ENCODE data around the gene ZDHHC11B. TPM values are rescaled to one million over a fixed set of nuclear protein-coding genes. Genes with fewer than 3 reads are reported as not detected.
A peak's percentile ranks its signal among the peaks of the same experiment; 100 is the strongest.
"Not testable (repeated sequence)": the region's sequence is repeated elsewhere in the genome, so short reads cannot be mapped to it uniquely, and the experiment has no call there.

The ZDHHC11B gene
- total RNA-seq, 2 donors from 2014 or later = 0.30 to 7.0 TPM

DNA sequence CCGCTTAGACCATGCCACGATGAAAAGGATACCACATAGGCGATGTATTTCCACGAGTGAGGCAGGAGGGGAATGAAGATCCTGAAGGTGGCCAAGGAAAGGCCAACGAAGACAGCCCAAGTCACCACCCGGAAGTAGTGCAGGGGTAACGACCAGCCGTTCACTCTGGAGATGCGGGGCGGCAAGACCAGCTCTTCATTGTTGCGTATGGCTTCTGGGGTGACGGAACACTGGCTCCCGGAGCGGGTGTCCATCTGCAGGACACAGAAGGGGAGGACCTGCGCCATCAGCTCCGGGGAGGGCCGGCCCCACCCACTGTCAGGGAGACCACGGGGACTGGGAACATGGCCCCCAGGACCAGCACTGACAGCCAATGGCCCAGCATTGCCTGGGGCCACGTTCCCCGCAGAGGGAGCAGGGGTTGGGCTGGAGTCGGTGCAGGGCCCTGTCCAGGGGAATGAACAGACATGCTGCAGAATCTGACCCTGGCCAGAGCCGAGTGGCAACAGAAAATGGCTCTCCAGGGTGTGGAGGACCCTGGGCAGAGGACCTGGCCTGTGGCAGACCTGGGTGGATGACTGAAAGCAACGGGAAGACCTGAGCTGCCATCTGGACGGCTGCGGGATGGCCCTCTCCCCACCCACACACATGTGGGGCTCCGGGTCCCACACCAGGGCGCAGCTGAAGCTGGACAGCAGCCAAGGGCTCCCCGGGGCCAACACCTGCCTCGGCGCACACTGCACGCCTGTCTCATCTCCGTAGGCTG is 17.7 kb downstream of the ZDHHC11B start:
- H3K4me3 Mint-ChIP-seq = no peak overlapping the region
- no peak overlapping the region for H3K27ac Mint-ChIP-seq
- H3K27me3 Mint-ChIP-seq = no peaks in the 10 kb centered on the region
- no peak for ATAC-seq (replicated peaks)
- H3K4me1 Mint-ChIP-seq = no peaks in the 10 kb centered on the region
- H3K9me3 Mint-ChIP-seq = no peaks in the 10 kb centered on the region
- no peaks in the 10 kb centered on the region for H3K36me3 Mint-ChIP-seq (ENCODE audit: low read depth)

DNA sequence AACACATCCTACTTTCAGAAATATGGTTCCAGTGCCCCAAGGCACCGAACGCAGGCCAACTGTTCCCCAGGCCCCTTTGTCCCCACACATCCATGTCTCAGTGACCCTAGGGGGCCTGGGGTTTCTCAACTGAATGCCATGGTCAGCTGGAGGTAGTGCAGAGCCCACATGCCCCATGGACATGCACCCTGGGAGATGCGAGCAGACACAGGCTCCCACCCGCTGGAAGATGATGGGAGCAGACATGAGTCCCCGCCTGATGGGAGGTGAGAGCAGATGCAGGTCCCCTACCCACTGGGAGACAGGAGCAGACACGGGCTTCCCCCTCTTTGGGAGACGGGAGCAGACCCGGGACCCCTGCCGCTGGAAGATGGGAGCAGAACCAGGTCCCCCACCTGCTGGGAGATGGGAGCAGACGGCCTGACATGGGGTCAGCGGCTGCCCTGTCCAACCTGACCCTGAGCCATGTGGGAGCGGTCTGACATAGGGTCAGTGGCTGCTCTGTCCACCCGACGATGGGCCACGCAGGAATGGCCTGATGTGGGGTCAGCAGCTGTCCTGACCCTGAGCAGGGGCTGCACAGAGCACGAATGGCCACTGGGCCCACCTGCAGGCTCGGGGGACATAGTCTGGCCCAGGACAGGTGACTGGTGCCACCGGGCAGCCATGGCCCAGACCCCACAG is 18.4 kb downstream of the ZDHHC11B start:
- Mint-ChIP-seq H3K4me1 (no peaks in the 10 kb centered on the region), H3K4me3 (no peak overlapping the region), H3K36me3 (ENCODE audit: low read depth) (no peaks in the 10 kb centered on the region), H3K27ac (no peak overlapping the region), H3K9me3 (no peaks in the 10 kb centered on the region), H3K27me3 (no peaks in the 10 kb centered on the region)
- no peak for ATAC-seq (replicated peaks)

DNA sequence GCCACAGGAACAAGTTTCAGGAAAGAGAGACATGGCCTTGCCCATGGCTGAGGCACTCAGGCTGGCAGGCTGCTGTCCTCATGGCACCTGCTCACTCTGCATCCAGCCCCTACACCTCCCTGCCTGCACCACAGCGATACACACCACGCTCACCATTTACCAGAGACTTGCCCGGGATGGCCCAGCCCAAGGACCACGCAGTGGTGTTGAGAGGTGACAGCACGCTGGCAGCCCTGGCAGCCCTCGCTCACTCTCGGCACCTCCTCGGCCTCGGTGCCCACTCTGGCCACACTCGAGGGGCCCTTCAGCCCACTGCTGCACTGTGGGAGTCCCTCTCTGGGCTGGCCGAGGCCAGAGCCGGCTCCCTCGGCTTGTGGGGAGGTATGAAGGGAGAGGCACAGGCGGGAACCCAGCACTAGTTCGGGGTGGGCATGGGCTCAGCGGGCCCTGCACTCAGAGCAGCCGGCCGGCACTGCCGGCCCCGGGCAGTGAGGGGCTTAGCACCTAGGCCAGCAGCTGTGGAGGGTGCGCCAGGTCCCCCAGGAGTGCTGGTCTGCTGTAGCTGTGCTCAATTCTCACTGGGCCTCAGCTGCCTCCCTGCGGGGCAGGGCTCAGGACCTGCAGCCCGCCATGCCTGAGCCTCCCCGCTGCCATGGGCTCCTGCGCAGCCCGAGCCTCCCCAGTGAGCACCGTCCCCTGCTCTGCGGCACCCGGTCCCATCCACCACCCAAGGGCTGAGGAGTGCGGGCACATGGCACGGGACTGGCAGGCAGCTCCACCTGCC is 20.3 kb downstream of the ZDHHC11B start:
- H3K9me3 Mint-ChIP-seq = no peaks in the 10 kb centered on the region
- H3K27me3 Mint-ChIP-seq = no peaks in the 10 kb centered on the region
- no peak overlapping the region for H3K27ac Mint-ChIP-seq
- H3K4me3 Mint-ChIP-seq = no peak overlapping the region
- no peaks in the 10 kb centered on the region for H3K36me3 Mint-ChIP-seq (ENCODE audit: low read depth)
- peaks cover 2% of the 10 kb centered on the region for H3K4me1 Mint-ChIP-seq
- no peak for ATAC-seq (replicated peaks)

DNA sequence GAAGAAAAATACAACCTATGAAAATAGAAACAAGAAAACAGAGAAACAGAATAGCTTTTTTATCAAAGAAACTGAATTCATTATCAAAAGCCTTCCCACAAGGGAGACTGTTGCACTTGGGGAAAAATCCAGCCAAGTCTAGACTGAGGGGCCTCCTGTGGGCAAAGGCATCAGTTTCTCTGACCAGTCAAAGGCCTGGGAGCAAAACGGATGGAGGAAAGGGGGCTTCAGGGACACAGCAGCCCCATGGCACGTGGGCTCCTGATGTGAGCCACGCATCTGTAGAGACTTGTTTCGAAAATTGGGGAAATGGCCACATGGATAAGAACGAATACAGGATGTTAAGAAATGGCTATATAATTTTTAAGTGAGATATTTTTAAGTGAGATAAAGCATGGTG is 21.1 kb downstream of the ZDHHC11B start:
- H3K9me3 Mint-ChIP-seq = no peaks in the 10 kb centered on the region
- H3K36me3 Mint-ChIP-seq (ENCODE audit: low read depth) = no peaks in the 10 kb centered on the region
- H3K27me3 Mint-ChIP-seq = no peaks in the 10 kb centered on the region
- no peak for ATAC-seq (replicated peaks)
- H3K27ac Mint-ChIP-seq = no peak overlapping the region
- H3K4me1 Mint-ChIP-seq = peaks cover 7% of the 10 kb centered on the region
- H3K4me3 Mint-ChIP-seq = no peak overlapping the region

DNA sequence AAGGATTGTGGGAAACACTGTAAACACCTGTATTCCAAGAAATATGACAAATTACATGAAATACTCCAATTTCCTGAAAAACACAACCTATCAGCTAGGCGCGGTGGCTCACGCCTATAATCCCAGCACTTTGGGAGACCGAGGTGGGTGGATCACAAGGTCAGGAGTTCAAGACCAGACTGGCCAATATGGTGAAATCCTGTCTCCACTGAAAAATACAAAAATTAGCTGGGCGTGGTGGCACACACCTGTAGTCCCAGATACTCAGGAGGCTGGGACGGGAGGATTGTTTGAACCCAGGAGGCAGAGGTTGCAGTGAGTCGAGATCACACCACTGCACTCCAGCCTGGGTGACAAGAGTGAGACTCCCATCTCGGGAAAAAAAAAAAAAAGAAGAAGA is 21.5 kb downstream of the ZDHHC11B start:
- not testable (repeated sequence) for ATAC-seq (replicated peaks); H3K9me3 Mint-ChIP-seq; H3K4me1 Mint-ChIP-seq; H3K4me3 Mint-ChIP-seq; H3K27me3 Mint-ChIP-seq; H3K36me3 Mint-ChIP-seq (ENCODE audit: low read depth); H3K27ac Mint-ChIP-seq

DNA sequence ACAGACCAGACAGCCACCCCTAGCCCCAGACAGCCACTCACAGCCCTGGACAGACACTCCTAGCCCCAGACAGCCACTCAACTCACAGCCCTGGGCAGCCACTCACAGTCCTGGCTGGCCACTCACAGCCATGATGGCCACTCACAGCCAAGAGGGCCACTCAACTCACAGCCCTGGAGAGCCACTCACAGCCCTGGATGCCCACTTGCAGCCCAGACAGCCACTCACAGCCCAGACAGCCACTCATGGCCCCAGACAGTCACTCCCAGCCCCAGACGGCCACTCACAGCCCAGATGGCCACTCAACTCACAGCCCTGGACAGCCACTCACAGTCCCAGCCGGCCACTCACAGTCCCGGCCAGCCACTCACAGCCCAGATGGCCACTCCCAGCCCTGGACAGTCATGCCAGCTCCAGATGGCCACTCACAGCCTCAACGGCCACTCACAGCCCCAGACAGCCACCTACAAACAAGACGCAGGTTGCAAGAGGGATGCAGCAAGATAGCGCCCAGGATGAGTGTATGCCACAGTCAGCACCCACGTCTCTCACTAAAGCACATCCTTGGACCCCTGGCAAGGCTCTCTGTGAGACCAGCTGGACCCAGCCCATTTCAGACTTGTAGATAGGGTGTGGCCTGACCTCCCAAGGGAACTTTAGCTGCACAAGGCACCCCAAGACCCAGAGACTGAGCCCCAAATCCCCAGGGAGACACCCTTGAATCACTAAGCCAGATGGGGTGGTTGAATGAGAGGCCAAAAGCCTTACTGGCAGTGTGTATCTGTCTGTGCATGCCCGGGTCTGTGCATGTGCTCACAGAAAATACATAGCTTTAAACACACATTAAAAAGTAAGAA is 22.4 kb downstream of the ZDHHC11B start:
- no peak overlapping the region for H3K4me3 Mint-ChIP-seq
- no peak for ATAC-seq (replicated peaks)
- H3K36me3 Mint-ChIP-seq (ENCODE audit: low read depth) = no peaks in the 10 kb centered on the region
- peaks cover 7% of the 10 kb centered on the region for H3K4me1 Mint-ChIP-seq
- no peaks in the 10 kb centered on the region for H3K27me3 Mint-ChIP-seq
- H3K9me3 Mint-ChIP-seq = no peaks in the 10 kb centered on the region
- no peak overlapping the region for H3K27ac Mint-ChIP-seq

DNA sequence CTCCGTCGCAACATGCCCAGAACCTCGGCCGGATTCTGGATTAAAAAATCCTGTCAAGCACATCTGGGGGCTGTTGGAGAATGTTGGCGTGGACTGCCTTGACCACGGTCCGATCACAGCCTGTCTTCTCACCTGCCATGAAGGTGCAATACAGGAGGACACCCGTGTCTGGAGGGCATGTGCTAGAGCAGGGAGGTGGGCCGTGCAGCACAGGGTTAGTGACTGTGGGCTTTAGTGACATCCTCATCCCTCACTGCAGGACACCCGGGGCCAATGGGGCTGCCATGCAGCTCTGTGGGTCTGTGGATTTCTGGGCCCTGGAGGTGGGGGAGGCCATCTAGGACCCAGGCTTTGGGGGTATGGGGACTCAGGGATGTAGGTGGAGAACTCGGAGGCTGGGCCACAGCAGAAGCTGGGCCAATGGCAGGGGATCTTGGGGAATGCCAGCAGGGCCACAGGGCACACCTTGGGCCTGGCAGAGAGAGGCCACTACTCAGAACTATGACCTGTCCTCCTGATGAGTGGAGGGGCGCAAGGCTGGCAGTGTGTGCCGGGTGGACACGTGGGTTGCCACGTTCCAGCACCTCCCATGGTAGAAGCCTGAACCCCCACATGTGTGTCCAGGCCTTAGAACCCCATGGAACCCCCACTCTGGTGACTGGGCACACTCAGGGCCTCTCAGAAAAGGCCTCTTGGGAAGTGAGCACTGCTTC is 23.3 kb downstream of the ZDHHC11B start:
- H3K36me3 Mint-ChIP-seq (ENCODE audit: low read depth) = no peaks in the 10 kb centered on the region
- H3K27ac Mint-ChIP-seq = no peak overlapping the region
- H3K9me3 Mint-ChIP-seq = no peaks in the 10 kb centered on the region
- no peak overlapping the region for H3K4me3 Mint-ChIP-seq
- no peaks in the 10 kb centered on the region for H3K27me3 Mint-ChIP-seq
- no peak for ATAC-seq (replicated peaks)
- H3K4me1 Mint-ChIP-seq = peaks cover 7% of the 10 kb centered on the region

DNA sequence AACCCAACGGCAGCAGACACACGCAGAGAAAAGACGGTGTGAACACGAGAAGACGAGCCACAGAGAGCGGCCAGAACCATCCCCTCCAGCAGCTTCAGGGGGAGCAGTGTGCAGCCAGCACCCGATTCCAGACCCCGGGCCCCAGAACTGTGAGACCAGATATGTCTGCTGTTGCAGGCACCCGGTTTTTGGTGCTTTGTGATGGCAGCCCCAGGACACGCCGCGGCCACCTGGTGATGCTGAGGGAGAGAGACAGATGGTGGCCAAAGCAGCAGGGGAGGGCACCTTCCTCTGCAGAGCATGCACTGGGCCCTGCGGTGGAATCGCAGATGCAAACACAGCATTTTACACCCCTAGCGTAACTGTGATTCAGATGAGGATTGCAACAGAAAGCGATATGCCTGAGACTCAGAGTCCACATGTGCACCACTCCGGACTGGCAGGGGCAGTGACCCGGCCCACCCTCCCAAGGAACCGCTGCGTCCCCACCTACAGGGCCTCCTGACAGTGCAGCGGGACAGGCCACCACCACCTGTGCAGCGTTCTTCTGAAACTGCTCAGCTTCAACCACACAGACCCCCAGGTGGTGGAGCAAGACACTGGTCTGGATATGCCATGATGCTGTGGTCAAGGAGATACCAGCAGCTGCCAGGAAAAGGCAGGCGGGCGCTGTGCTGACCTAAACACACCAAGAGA is 24.0 kb downstream of the ZDHHC11B start:
- no peak for ATAC-seq (replicated peaks)
- Mint-ChIP-seq H3K4me3 (no peak overlapping the region), H3K27ac (no peak overlapping the region), H3K36me3 (ENCODE audit: low read depth) (no peaks in the 10 kb centered on the region), H3K9me3 (no peaks in the 10 kb centered on the region), H3K27me3 (no peaks in the 10 kb centered on the region), H3K4me1 (peaks cover 7% of the 10 kb centered on the region)

DNA sequence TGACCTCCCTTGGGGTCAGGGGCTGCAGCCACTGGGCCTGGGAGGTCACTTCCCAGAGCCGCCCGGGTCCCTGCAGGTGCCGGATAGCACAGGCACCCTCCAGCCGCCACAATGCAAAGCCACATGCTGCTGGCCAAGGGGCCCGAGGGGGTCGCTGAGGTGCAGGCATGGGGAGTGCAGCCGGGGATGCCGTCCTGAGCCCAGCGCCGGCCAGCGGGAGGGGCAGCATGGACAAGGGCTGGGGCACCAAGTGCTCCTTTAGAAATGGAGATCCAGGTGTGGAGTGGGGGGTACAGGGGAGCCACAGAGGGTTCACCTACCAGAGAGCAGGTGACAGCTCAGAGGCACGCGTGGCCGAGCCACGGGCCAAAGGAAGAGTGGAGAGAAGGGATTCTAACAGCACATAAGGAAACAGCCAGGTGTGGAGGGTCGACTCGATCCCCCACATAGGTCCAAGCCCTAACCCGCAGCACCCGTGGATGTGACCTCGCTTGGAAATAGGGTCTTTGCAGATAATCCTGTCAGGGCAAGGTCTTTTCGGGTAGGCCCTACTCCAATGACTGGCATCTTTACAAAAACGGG is 24.7 kb downstream of the ZDHHC11B start:
- Mint-ChIP-seq H3K9me3 (no peaks in the 10 kb centered on the region), H3K27ac (no peak overlapping the region), H3K36me3 (ENCODE audit: low read depth) (no peaks in the 10 kb centered on the region), H3K4me3 (no peak overlapping the region), H3K27me3 (no peaks in the 10 kb centered on the region), H3K4me1 (peaks cover 7% of the 10 kb centered on the region)
- no peak for ATAC-seq (replicated peaks)

DNA sequence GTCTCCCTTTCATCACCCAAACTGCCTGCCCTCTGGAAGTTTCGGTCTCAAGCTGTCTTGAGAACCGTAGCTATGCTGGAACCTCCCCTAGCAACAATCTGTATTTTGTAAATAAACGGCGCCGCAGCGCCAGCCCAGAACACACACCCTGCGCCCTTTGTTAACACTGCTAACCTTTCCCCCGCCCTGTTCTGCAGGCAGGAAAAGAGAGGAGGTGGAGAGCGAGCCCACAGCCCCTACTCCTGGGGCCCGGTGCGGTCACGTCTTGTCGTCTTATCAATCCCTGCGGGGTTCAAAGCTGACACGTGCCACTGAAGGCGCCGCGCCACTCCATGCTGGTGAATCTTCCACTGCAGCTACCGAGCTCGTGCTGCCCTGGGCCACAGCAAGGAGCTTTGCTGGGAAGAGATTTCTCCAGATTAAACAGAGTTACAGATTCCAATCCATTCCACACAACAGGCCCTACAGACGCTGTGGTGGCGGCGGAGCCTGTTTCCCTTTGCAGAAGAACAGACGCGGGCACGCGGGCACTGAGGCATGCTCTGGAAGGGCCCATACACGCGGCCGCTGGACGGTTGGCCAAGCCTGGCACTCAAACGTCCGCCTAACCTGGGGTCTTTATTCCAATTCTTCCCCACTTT is 25.3 kb downstream of the ZDHHC11B start:
- H3K27me3 Mint-ChIP-seq = no peaks in the 10 kb centered on the region
- peak; percentile 63 for ATAC-seq (replicated peaks)
- H3K9me3 Mint-ChIP-seq = no peaks in the 10 kb centered on the region
- H3K4me3 Mint-ChIP-seq = peak overlapping the region; percentile 73
- peaks cover 2% of the 10 kb centered on the region for H3K36me3 Mint-ChIP-seq (ENCODE audit: low read depth)
- peak overlapping the region; percentile 89 for H3K27ac Mint-ChIP-seq
- peaks cover 11% of the 10 kb centered on the region for H3K4me1 Mint-ChIP-seq

DNA sequence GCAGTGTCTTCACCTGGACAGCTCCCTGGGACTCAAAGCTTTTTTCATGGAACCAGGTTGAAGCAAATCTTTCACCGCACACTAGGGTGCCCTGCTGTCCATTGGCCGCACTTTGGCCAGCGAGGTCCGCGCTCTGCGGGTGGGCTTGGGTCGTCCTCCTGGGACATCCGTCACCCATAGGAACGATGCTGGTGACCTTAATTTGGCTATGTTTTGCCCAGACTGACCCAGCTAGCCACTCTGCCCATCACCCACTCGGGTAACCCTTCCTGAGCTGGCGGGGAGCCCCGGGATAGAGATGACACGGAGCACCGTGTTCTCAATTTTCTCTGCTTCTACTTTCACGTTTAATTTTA is 25.9 kb downstream of the ZDHHC11B start:
- ATAC-seq (replicated peaks) = no peak
- Mint-ChIP-seq H3K36me3 (ENCODE audit: low read depth) (peaks cover 5% of the 10 kb centered on the region), H3K27ac (peak overlapping the region; percentile 89), H3K4me3 (peak overlapping the region; percentile 73), H3K4me1 (peaks cover 15% of the 10 kb centered on the region), H3K9me3 (no peaks in the 10 kb centered on the region), H3K27me3 (no peaks in the 10 kb centered on the region)

DNA sequence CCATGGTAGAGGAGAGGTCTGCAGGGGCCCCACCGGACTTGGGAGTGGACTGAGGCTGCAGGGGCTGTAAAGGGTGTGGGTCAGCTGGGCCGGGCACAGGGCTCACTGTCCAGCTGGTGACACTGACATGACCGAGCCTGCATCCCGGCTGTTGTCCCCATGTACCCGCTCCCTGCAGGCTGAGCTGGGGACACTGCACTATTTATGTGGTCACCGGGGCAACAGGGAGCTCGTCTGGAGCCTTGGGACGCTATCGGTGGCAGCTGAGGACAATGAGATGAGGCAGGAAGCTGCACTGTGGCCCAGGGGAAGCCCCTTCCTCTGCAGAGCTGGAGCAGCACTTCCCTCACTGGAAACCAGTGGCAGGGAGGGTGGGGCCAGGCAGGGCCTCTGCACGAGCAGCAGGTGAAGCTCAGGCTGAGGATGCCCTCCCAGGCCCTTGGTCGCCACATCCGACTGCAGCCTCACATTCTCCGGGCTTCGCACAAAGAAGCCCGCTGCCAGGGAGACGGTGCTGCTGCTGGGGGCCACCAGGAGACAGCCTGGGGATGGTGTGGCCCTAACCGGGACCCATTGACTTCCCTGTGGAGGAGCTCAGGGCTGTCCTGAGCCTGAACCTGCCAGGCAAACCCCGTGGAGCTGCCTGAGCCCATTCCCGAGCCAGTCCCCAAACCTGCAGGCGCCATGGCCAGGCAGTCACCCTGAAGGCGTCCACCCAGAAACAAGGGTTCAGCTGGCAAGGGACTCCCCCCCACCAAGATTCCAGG is 26.4 kb downstream of the ZDHHC11B start:
- H3K9me3 Mint-ChIP-seq = no peaks in the 10 kb centered on the region
- H3K4me1 Mint-ChIP-seq = peaks cover 15% of the 10 kb centered on the region
- H3K27me3 Mint-ChIP-seq = no peaks in the 10 kb centered on the region
- peak; percentile 51 for ATAC-seq (replicated peaks)
- H3K36me3 Mint-ChIP-seq (ENCODE audit: low read depth) = peaks cover 5% of the 10 kb centered on the region
- H3K27ac Mint-ChIP-seq = peak overlapping the region; percentile 28
- H3K4me3 Mint-ChIP-seq = peak overlapping the region; percentile 73

Data from activated T-helper 17 cell treated with anti-CD3 and anti-CD28 coated beads, Interleukin-2, amount 50 U/mL, for 72 hours (primary cell).